ENCODE results near the gene ZNF135.

The ZNF135 gene

DNA sequence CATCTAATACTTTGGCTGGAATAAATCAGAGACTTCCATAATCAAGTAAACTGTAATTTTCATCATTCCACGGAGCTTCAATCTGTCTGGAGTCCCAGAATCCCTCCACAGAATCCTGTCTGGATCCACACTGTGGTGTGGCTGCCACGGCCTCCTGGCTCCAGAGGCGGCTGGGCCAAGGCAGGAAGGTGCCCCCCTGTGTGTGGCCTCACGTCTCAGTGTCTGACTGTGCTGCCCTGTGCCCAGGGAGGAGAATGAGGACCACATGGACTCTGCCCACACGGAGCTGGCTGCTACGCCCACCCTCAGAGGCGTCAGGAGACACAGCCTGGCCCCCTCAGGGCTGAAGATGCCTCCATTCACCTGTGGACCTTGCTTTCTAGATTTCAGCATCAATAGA is 12.2 kb upstream of the ZNF135 start:
- DNase-seq (ENCODE audit: low read depth in 2 of 2): no peak

DNA sequence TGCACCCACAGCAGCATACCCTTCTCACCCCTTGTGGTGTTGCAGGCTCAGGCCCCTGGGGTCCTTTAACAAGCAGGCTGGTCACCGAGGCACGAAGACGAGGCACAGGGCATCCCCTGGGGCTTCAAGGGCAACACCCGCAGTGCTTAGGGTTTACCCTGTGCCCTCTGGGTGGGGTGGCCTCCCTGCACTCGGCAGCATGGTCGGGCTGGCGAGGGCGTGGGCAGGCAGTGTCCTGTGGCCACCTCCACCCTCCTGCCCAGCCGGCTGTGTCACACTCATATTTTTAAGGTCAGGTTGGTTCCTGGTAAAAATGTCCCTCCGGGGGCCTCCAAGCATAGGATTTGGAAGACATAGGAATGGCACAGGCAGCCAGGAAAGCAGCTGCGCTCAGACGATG is 11.4 kb upstream of the ZNF135 start:
- DNase-seq (ENCODE audit: low read depth in 2 of 2): no peak

DNA sequence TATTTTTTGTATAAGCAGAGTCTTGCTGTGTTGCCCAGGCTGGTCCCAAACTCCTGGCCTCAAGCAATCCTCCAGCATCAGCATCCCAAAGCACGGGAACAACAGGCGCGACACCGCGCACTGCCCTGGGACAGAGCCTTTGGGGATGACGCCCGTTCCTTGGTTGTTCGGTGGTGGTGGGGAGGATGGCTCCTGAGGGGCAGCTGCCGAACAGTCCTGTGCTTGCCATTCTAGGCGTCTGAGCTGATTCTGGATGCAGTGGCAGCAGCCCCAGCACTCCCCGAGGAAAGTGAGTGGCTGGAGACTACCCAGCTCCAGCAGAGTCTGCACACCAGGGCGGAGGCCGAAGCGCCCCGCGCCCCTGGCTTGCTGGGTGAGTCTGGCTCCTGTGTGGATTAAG is 6.8 kb upstream of the ZNF135 start:
- no peak for DNase-seq (ENCODE audit: low read depth in 2 of 2)

DNA sequence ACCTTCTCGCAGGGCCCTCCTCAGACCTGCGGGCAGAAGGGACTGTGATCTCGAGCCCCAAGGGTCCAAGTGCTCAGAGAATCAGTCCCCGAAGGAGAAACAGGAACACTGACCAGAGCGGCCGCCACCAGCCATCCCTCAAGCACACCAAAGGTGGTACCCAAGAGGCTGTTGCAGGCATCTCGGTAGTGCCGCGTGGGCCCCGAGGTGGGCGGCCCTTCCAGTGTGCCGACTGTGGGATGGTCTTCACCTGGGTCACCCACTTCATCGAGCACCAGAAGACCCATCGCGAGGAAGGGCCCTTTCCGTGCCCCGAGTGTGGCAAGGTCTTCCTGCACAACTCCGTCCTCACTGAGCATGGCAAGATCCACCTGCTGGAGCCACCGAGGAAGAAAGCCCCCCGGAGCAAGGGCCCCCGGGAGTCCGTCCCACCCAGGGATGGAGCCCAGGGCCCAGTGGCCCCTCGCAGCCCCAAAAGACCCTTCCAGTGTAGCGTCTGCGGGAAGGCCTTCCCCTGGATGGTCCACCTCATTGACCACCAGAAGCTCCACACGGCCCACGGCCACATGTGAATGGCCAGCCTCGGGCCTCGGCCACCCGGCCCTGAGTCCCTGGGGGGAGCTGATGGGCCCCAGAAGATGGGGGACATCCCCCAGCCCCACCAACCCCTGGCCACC is 5.5 kb upstream of the ZNF135 start:
- DNase-seq (ENCODE audit: low read depth in 2 of 2): no peak

DNA sequence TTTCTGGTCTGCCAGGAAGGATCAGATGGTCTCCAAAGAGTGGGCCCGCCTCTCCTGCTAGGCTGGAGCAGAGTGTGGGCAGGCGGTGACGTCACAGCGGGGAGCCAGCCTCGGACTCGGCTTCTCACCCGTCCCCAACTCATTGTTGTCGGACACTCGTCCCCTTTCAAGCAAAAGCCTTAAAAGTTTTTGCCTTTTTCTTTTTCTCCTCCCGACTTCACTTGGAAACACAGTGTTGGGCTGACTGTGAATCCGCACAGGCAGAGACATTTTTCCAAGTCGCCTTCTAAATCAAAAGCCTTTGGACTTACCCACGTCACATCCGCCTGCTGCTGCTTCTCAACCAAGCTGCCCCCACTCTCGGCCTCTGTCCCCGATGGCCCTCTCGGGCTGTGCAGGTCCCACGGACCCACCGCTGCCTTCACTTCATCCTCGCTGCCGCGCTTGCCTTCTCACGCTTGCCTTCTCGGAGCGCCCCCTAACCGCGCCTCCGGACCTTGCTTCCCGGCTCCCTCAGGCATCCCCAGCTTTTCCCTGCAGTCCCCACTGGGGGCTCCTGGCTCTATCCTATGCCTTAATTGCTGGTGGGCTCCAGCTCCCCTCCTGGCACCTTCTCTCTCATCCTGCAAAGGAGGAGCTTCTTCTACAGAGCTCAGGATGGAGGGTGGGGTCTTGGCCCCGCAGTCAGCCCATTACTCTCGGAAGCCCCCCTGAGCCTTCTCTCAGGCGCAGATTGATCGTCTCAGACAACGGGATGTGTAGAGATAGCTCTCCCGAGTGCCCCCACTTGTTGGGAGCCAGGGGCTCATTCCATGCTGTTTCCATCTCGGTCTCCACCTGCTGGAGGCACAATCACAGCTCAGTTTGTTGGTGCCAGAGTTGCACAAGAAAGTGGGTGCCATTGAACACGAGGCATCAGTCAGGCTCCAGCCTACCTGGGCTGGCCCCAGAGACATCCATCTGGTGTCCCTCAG is 3.9 kb upstream of the ZNF135 start:
- DNase-seq (ENCODE audit: low read depth in 2 of 2): no peak

DNA sequence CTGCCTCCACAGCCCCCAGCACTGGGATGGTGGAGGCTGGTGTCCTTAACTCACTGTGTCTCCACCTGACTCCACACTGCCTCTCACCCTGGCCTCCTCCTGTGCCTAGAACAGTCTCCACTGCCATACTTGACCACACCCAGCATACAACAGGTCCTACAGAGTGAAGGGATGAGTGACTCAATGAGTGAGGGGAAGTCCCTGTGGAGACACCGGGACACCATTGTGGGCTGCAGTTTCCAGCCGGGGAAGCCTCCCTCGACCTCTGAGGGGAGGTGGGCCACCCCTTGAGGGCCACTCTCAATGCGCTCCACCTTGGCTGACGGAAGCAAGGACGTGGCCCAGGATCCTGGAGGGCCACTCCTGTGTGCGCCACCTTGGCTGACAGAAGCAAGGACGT is 2.8 kb upstream of the ZNF135 start:
- no peak for DNase-seq (ENCODE audit: low read depth in 2 of 2)

DNA sequence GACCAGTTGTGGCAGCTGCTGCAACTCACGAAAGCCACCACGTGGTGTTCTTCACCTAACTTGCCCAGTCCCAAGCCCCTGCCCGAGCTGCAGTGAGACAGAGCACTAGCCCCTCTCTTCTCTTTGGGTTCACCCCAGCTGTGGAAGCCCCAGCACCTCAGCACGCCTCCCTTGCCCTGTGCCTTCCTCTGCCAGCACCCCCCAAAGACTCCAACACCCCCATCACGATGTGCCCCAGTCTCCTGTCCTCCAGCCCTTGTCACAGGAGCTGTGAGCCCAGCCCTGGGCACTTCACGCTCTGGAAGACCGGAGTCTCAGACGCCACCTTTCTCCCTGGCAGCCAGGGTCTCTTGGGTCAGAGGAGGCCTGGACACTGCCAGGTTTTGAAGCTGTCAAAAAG is 2.2 kb upstream of the ZNF135 start:
- no peak for DNase-seq (ENCODE audit: low read depth in 2 of 2)

DNA sequence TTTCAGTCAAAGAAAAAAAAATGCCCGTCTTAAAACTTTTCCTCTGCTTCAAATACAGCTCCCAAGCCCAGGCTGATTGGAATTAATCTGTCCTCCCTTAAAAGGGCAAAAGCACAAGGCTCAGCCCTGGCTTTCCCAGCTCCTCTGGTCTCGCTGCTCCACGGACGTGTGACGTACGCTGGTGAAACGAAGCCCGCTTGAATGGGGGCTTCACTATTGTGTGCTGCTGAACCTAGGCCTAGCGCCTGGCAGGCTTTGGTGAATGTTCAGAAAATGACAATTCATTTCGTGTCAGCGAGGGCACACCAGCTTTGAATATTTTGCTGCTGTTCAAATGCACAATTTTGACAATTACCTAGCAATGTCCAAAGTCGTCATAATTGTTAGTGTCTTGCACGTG is 615 bp upstream of the ZNF135 start:
- no peak for DNase-seq (ENCODE audit: low read depth in 2 of 2)

DNA sequence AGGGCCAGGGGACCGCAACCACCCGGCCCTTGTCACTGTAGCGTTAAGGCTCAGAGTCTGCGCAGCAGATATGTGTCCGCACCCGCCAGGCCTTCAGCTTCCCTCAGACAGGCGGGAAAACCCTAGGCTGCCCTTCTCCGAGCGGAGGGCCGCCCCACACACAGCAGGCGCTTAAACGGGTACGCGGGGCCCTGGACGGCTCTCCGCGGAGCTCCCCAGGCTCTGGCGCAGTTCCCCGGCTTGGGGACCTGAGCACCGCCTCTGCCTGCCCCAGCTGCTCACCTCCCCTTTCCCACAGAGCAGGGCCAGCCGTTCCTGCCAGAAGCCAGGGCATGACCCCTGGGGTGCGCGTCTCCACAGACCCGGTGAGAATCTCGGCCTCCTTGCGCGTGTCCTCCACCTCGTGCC is 593 bp downstream of the ZNF135 start:
- DNase-seq (ENCODE audit: low read depth in 2 of 2): no peak

DNA sequence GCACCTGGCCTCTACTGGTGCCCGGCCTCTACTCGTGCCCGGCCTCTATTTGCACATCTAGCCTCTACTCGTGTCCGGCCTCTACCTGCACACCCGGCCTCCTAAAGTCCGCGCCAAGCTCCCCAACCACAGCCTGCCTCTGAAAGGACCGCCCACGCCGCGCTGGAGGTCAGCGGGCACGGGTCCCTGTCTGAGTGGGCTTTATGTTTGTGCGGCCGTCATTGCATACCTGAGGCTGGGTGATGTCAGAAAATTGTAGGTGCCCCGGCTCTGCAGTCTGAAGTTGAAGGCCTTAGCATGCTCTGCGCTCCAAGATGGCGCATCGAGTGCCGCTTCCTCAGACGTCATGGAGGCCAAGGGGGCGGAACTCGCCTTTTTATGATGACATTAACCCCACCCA is 1.1 kb downstream of the ZNF135 start:
- no peak for DNase-seq (ENCODE audit: low read depth in 2 of 2)

DNA sequence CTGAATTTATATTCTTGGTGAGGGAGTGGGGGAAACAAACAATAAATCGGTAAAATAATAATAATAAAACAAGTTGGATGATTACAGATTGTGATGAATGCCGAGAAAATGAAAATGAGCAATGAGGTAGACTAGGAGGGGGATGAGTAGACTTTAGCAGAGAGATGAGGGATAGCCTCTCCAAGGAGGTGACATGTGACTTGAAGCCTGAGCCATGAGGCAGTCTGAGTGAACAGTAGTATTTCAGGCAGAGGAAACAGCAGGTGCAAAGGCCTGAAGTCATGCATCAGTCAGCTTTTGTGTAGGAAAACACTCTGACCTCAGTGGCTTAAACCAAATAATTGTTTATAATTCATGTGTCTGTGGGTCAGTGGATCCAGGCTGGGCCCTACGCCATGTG is 4.6 kb downstream of the ZNF135 start:
- no peak for DNase-seq (ENCODE audit: low read depth in 2 of 2)

DNA sequence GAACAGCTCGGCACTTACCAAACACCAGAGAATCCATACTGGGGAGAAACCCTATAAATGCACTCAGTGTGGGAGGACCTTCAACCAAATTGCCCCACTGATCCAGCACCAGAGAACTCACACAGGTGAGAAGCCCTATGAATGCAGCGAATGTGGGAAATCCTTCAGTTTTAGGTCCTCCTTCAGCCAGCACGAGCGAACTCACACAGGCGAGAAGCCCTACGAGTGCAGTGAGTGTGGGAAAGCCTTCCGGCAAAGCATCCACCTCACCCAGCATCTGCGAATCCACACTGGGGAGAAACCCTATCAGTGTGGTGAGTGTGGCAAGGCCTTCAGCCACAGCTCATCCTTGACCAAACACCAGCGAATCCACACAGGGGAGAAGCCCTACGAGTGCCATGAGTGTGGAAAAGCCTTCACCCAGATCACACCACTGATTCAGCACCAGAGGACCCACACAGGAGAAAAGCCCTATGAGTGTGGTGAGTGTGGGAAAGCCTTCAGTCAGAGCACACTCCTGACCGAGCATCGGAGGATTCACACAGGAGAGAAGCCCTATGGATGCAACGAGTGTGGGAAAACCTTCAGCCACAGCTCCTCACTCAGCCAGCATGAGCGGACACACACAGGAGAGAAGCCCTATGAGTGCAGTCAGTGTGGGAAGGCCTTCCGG is 8.3 kb downstream of the ZNF135 start:
- DNase-seq (ENCODE audit: low read depth in 2 of 2): no peak

DNA sequence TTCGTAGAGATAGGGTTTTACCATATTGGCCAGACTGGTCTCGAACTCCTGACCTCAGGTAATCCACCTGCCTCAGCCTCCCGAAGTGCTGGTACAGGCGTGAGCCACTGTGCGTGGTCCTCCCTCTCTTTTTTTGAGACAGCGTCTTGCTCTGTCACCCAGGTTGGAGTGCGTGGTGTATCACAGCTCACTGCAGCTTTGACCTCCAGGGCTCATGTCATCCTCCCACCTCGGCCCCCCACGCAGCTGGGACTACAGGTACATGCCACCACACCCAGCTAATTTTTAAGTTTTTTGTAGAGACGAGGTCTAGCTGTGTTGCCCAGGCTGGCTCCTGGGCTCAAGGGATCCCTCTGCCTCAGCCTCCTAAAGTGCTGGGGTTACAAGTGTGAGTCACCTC is 20.7 kb downstream of the ZNF135 start:
- DNase-seq (ENCODE audit: low read depth in 2 of 2): no peak

DNA sequence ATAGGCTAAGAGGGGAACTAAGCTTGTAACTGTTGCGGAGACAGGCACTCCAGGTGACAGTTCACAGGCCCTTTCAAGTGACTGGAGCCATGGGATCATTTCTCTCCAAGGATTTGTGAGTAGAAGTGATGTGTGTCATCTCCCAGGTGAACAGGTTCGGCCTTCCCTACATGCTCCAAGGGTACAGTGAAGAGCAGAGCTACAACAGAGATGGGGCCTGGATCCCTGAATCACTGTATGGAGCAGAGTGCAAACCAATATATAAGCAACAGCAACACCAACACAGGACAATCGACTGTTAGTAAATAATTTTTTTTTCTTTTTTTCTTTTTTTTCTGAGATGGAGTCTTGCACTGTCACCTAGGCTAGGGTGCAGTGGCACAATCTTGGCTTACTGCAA is 23.9 kb downstream of the ZNF135 start:
- no peak for DNase-seq (ENCODE audit: low read depth in 2 of 2)

DNA sequence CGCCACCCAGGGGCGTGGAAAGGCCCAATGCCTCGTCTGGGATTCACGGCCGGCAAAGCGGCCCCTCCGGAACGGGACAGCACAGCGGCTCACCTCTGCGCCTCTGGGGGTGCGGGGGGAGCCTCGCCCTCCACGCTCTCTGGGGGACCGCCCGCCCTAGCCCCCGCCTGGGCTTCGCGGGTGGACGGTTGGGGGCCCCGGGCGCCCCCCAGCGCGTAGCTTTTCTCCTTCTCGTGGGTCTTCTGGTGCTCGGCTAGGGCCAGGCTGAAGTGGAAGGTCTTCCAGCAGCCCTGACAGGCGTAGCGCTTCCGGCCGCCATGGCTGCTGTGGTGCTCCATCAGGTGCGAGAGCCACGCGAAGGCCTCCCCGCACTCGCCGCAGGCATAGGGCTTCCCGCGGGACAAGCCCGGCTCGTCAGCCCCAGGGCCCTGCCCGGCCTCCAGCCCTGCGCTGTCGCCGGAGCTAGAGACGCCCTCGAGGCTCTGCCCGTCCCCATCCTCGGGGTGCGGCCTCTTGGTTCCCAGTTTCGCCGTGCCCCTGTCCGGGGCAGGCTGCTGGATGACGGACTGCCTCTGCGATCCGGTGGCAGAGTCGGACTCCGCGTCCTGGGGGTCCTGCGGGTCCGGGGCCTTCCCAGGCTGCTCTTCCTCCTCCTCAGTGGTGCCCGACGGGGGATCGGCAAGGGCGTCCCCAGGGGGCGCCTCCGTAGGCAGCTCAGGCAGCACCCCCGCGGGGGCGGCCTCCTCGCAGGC is 25.7 kb downstream of the ZNF135 start:
- no peak for DNase-seq (ENCODE audit: low read depth in 2 of 2)

DNA sequence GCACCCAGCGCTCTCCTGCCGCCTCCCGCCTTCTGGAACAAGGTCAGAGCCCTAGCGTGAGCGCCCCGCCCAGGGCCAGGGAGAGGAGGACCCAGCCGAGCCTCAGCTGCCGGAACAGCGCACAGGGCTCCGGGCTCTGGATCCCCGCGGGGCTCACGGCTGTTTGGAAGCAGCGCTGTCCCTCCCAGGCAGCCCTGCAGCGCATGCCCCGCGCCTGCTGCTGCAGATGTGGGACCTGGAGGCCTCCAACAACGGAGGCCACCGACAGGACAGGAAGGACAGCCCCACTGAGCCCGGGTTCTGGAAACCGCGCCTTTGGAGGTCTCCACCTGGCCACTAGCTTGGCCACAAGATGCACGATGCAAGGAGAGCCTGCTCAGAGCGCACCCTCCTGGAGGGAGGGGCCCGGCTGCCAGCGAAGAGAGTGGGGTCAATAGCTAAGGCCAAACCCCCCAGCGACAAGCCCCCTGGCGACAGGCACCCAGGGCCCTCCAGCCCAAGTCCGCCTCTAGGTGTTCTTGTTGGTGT is 26.3 kb downstream of the ZNF135 start:
- DNase-seq (ENCODE audit: low read depth in 2 of 2): no peak

DNA sequence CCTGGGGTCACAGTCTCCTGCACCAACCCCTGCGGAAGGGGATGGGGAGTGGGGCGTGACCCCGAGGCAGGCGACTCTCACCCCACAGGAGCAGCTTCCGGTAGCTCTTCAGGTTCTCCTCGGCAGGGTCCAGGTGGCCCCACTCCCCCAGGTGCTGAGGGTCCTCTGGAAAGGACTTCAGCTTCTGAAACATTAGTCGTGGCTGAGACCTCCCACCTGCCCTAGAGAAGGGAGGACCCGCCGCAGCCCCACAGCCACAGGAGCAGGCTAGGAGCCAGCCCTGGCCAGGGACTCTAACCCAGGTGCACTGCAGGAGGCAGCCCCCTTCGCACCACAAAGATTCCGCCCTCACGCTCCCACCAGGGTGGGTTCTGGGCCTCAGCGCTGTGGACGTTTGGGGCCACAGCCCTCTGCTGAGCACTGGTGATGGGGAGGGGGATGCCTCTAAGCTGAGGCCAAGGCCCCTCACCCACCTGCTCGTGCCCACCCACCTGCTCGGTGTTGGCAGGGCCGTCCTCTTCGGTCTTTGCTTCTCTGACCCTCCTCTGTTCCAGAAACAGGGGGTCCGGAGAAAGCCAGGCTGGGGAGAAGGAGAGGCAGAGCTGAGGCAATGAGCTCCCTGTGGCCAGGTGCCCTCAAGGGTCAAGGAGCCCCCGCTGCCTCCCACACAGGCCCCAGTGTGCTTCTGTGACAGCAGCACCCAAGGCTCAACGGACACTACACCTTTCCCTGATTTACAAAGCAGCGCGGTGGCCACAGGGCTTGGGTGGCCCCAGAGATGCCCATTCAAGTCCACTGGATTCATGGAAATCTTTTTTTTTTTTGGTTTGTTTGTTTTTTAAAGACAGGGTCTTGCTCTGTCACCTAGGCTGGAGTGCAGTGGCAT is 28.0 kb downstream of the ZNF135 start:
- DNase-seq (ENCODE audit: low read depth in 2 of 2): no peak

DNA sequence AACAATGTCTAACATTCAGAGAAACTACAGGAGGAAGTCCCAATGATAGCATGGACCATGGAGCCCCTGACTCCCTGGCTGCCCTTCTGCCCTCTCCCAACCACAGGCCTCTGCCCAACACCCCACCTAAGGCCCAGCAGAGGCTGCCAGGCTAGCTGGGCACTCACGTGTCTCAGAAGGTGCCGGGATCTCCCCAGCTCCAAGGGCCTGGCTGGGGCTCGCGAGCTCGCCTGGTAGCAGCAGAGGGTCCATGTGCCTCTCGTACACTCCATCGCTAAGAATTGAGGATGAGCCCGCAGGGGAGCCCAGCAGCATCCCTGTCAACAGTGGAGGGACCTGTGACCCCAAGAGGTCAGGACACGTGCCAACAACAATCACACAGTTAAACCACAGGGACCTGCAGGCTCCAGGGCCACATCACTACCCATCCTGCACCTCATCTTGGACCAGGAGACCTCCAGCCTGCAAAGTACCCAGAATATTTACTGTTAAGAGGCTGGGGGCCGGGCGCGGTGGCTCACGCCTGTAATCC is 29.5 kb downstream of the ZNF135 start:
- DNase-seq (ENCODE audit: low read depth in 2 of 2): no peak

DNA sequence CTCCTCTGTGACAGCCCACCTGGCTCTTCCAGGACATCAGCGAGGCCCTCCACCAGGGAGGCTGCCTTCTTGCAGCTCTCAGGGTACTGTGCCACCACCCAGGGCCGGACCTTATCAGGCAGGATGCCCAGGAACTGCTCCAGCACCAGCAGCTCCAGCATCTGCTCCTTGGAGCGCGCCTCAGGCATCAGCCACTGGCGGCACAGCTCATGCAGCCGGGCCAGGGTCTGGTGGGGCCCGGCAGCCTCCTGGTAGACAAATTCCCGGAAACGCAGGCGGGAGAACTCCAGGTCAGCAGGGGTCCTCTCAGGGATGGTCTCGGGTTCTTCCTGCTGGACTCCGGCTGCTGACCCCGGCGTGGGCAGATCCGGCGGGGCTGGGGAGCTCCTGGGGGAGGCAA is 30.8 kb downstream of the ZNF135 start:
- no peak for DNase-seq (ENCODE audit: low read depth in 2 of 2)

DNA sequence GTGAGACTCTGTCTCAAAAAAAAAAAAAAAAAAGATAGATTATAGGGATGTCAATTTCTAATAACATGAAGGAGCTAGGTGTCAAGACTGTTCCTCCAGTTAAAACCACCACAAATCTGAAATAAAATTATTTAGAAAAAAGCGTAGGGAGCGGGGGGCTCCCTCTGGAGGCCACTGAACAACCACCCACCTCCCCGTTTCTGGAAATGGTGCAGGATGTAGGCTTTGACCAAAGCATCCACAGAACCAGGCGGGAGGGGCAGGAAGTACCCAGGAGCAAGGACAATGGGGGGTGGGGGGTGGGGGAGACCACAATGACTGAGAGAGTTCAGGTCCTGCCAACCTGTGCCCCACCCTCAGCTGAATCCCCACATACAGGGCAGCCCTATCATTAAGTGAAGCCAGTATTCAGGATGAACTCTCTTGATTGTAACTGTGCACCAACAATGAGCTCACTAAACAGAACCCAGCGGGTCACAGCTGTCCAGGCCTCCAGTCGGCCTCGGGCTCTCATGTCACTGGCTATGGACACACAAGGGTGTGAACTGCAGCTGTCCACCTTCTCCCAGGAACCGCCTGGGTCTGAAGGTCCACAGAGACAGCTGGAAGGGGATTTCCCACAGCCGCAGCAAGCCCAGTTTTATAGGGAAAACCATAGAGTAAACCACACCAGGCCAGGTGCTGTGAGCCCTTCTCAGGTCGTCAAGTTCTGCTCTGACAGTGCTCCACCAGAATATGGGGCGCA is 32.3 kb downstream of the ZNF135 start:
- no peak for DNase-seq (ENCODE audit: low read depth in 2 of 2)

Measured in stimulated activated CD8-positive, alpha-beta memory T cell treated with anti-CD3 and anti-CD28 coated beads, Interleukin-2, amount 100 ng/mL, for 48 hours (primary cell).